ENCODE measurements around the gene HNRNPL. TPM values are rescaled to one million over a fixed set of nuclear protein-coding genes. Genes with fewer than 3 reads are reported as not detected.

HNRNPL gene
- total and polyA plus RNA-seq, 2 of the 8 experiments (the other 6 are each of a cell fraction or from before 2014, with no cell fraction given) = 404 to 779 TPM

DNA sequence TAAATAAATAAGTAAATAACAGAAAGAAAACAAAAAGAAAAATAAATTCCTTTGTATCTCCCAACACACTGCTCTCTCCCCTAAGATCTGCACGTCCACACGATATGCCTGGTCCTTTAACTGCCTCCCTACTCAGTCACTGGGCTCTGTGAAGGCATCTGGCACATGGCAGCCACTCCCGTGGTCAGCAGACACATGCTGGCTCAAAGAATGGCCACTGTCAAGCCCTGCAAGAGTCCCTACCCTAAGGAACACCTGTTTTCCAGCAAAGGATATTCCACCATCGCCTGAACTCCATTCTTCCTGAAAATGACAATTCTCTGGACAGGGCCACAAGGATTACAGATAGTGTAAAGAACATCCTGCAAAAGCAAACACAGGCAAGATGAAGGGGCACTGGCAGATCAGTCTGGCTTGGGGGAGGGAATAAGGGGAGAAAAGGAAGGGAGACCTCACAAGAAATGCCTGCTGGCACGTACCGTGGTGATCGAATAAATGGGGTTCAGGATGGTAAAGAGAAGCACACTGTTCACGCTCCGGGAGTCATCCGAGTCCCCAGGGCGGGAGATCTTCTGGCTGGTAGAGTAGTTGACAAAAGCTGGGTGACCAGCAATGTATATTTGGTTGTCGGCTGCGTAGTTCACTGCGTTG is 4.3 kb downstream of the HNRNPL start:
- H4K91ac ChIP-seq (replicated peaks; ENCODE audit: insufficient read length, low read length) = no peak overlapping the region
- H3K9me3 ChIP-seq (ENCODE audit: insufficient read depth in 2 of 2, low read depth in 1 of 2, low read length in 1 of 2) = no peaks in the 10 kb centered on the region
- no peak overlapping the region for H3K27ac ChIP-seq (ENCODE audit: low read depth, low read length)
- H3K27me3 ChIP-seq (replicated peaks in 1 of 4; ENCODE audit: control insufficient read depth in 3 of 4, extremely low read depth in 1 of 4, insufficient read depth in 3 of 4, low read length in 3 of 4) = no peaks in the 10 kb centered on the region; a peak in 1 of 7 replicates
- no peak overlapping the region for H3K9ac ChIP-seq (replicated peaks in 1 of 4; ENCODE audit: extremely low read depth in 1 of 4, low read depth in 3 of 4, low read length in 3 of 4)
- peaks cover 19% of the 10 kb centered on the region; the same call in 1 of the 2 replicates for H3K79me1 ChIP-seq (ENCODE audit: low read depth, low read length)
- CTCF ChIA-PET (ENCODE audit: partially characterized antibody) = no interaction called here
- H3K23me2 ChIP-seq (ENCODE audit: low read depth, low read length) = peaks cover 9% of the 10 kb centered on the region
- H4K8ac ChIP-seq (ENCODE audit: extremely low read depth, insufficient read depth, low read length) = no peak overlapping the region
- H4K20me1 ChIP-seq (replicated peaks in 1 of 2; ENCODE audit: control insufficient read depth in 1 of 2, insufficient read depth in 2 of 2, low read length in 2 of 2) = peaks cover 38 to 52% of the 10 kb centered on the region in 2 experiments
- no peak for FAIRE-seq
- no peak overlapping the region for H2BK15ac ChIP-seq (ENCODE audit: low read length)
- no peak overlapping the region for H3K56ac ChIP-seq (replicated peaks; ENCODE audit: insufficient read length, low read depth, low read length)
- no peak overlapping the region for H3K4me2 ChIP-seq (ENCODE audit: insufficient read depth in 1 of 2, low read depth in 2 of 2, low read length in 2 of 2)
- H3K79me2 ChIP-seq (ENCODE audit: control insufficient read depth in 1 of 2, insufficient read depth in 2 of 2, low read length in 2 of 2) = peaks cover 22 to 76% of the 10 kb centered on the region in 2 experiments
- no peak overlapping the region for H3K4me3 ChIP-seq (ENCODE audit: extremely low read depth in 1 of 4, insufficient read depth in 2 of 4, low read depth in 3 of 4, low read length in 4 of 4)
- H3K4me1 ChIP-seq (replicated peaks in 1 of 4; ENCODE audit: control insufficient read depth in 3 of 4, insufficient read depth in 4 of 4, low read length in 3 of 4) = peaks cover 2 to 9% (median 3%) of the 10 kb centered on the region in 4 experiments; a peak in 4 of 7 replicates
- H4K5ac ChIP-seq (ENCODE audit: insufficient read length, low read depth, low read length) = no peak overlapping the region
- H2AK5ac ChIP-seq (ENCODE audit: low read depth, low read length) = no peak overlapping the region
- no peak overlapping the region for H2BK120ac ChIP-seq (replicated peaks; ENCODE audit: low read depth, low read length)
- no peak overlapping the region for H3K4ac ChIP-seq (replicated peaks; ENCODE audit: insufficient read length, low read depth, low read length)
- H2BK20ac ChIP-seq (ENCODE audit: low read length) = no peak overlapping the region
- H2BK12ac ChIP-seq (ENCODE audit: low read depth, low read length) = no peak overlapping the region
- no peak overlapping the region for H3K18ac ChIP-seq (ENCODE audit: extremely low read depth, low read length)
- H3K14ac ChIP-seq (ENCODE audit: insufficient read length) = no peak overlapping the region
- H3K23ac ChIP-seq (ENCODE audit: insufficient read length) = no peak overlapping the region
- H2AFZ ChIP-seq (ENCODE audit: low read length) = no peak overlapping the region
- POLR2A ChIA-PET (ENCODE audit: partially characterized antibody) = interaction anchor here (0.6 to 8.3 kb wide), 19 partner anchors 11 to 249 kb away, joined by 3 to 376 read pairs (median 4); partner anchors contain the start of genes CAPN12, ECH1 and MAP4K1
- TF ChIP-seq, protein P1, sequence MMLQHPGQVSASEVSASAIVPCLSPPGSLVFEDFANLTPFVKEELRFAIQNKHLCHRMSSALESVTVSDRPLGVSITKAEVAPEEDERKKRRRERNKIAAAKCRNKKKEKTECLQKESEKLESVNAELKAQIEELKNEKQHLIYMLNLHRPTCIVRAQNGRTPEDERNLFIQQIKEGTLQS (IDR thresholded peaks at IDR 0.05; ENCODE audit: insufficient read depth, low read depth, low read length) = no peak
- peak; percentile 63; the same call in 1 of the 2 replicates for TF ChIP-seq POLR2AphosphoS5 (IDR thresholded peaks at IDR 0.05; ENCODE audit: low read depth, low read length)
- WGBS, 2 experiments (ENCODE audit: extremely low coverage in 1 of 2, insufficient coverage in 1 of 2, insufficient read length in 1 of 2, insufficient replicate concordance in 2 of 2, low coverage in 1 of 2, low lambda C conversion rate in 2 of 2, missing lambda C conversion rate in 1 of 2) = 96% methylated on average over 14 of the region's 14 CpGs; no CpG with 5 or more reads in 1 of the 2 experiments
- H3K36me3 ChIP-seq (ENCODE audit: control insufficient read depth in 2 of 4, insufficient read depth in 4 of 4, low read length in 3 of 4) = peaks cover 60 to 85% (median 73%) of the 10 kb centered on the region in 4 experiments
- no peak overlapping the region for H2BK5ac ChIP-seq (ENCODE audit: low read depth, low read length)
- no peak for DNase-seq (ENCODE audit: low read depth in 1 of 2, low spot score in 2 of 2)

All from H1 (cell line).